DMS 273 (cell line): ENCODE measurements around the gene MDM2.
"Not testable (repeated sequence)": the region's sequence is repeated elsewhere in the genome, so short reads cannot be mapped to it uniquely, and the experiment has no call there.

Experiments used
- DNase-seq: peaks from one replicate; lab custom pipeline; 2025; ENCODE audit not compliant: unreplicated experiment; lab: John Stamatoyannopoulos, UW

Gene MDM2

GRCh38 chr12:68824597-68825250 lies 16.7 kb downstream of the MDM2 start:
- no peak for DNase-seq

GRCh38 chr12:68825569-68826217 lies 17.7 kb downstream of the MDM2 start:
- DNase-seq = no peak

- no peak for DNase-seq
Observed at GRCh38 chr12:68827895-68828671, 20.1 kb downstream of the MDM2 start.

GRCh38 chr12:68828672-68829068 lies 20.7 kb downstream of the MDM2 start:
- no peak for DNase-seq

GRCh38 chr12:68831272-68831671 lies 23.3 kb downstream of the MDM2 start:
- no peak for DNase-seq

GRCh38 chr12:68831751-68832503 lies 23.9 kb downstream of the MDM2 start:
- DNase-seq = no peak

- no peak for DNase-seq
Observed at GRCh38 chr12:68832504-68832867, 24.5 kb downstream of the MDM2 start.

GRCh38 chr12:68833508-68833907 lies 25.5 kb downstream of the MDM2 start:
- DNase-seq = no peak

GRCh38 chr12:68835333-68835908 lies 27.4 kb downstream of the MDM2 start:
- DNase-seq = peak; percentile 3

GRCh38 chr12:68837215-68837614 lies 29.2 kb downstream of the MDM2 start:
- no peak for DNase-seq

GRCh38 chr12:68838046-68838886 lies 30.3 kb downstream of the MDM2 start:
- DNase-seq = no peak

GRCh38 chr12:68839183-68840147 lies 31.5 kb downstream of the MDM2 start:
- DNase-seq = peak; percentile 5

GRCh38 chr12:68841175-68841574 lies 33.2 kb downstream of the MDM2 start:
- not testable (repeated sequence) for DNase-seq

- DNase-seq = no peak
Observed at GRCh38 chr12:68841717-68842116, 33.7 kb downstream of the MDM2 start.

- no peak for DNase-seq
Observed at GRCh38 chr12:68842123-68842522, 34.1 kb downstream of the MDM2 start.

- DNase-seq = no peak
Observed at GRCh38 chr12:68842784-68843567, 35.0 kb downstream of the MDM2 start.

- no peak for DNase-seq
Observed at GRCh38 chr12:68844318-68844745, 36.4 kb downstream of the MDM2 start.
